GM21723 (cell line): Measurements from ENCODE around the gene BRAF.
"Not testable (repeated sequence)": the region's sequence is repeated elsewhere in the genome, so short reads cannot be mapped to it uniquely, and the experiment has no call there.

Experiments used
- ATAC-seq: cut with Tn5 transposase; IDR thresholded peaks from one replicate; pipeline ENCODE4 v1.9.1; 2021; ENCODE audit warnings: mild to moderate bottlenecking, moderate library complexity; ENCODE audit not compliant: unreplicated experiment

BRAF gene

DNA sequence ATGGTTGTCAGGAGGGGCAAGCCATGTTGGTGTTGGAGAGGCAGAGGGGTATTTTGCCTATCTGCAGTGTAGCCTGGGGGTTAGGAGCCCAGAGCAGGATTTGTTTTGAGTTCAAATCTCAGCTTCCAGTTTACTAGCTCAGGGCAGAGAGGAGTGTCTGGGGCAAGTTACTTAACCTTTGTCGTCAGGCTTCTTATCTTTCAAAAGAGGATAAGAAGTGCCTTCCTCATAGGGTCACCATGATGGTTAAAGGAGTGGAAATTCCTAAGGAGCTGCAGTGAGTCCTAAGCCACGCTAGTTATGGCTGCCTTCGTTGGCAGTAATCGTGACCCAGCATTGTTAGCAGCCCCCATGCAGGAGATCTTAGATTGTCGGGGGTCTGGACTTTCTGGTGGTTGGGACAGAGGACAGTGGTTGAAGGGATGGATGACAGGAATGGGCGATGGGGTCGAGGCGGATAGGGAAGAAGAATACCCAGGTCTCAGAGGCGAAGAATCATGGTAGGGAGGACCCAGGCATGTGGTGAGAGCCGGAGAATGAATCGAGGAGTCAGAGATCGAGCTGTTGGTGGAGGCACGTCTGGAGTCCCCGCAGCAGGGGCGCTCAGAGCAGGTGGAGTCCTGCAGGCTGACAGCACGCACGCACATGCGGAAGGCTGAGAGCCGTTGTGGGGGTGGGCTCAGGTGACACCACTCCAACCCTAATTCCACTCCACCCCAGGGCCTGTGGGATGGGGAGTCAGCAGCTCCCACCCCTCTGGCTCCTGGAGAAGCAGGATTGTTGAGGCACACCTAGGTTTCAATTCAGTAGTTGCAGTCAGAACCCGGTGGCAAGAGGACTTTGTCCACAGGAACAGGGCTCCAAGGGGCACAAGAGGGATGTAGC lies 240.4 kb downstream of the BRAF start:
- ATAC-seq, result no peak

DNA sequence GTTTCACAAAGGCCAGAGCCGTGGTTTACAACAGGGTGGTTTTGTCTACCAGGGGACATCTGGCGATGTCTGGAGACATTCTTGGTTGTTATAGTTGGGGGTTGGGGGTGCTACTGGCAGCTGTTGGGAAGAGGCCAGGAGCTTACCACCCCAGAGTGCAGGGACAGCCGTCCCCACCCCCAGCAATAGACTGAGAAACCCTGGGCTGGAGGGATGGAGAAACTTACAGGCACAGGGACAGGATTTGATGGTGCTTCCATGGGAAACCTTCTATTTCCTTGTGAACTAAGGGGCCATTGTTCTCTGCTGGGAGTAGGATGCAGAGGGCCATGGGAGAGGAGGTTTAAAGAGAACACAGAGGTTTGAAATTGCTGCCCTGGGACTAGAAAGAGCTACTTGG lies 241.1 kb downstream of the BRAF start:
- no peak for ATAC-seq

DNA sequence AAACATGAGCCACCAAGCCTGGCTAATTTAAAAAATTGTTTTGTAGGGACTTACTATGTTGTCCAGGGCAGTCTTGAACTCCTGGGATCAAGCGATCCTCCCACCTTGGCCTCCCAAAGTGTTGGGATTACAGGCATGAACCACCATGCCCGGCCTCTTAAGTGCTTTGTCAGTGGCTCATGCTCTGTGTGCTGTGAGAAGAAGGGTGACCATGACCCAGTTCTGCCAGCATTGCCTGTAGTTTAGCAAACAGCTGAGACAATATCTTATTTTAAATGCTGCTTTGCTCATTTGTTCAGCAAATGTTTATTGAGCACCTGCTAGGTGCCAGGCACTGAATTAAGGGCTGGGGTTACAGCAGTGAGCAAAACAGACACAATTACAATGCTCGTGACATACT lies 243.0 kb downstream of the BRAF start:
- ATAC-seq, result no peak

DNA sequence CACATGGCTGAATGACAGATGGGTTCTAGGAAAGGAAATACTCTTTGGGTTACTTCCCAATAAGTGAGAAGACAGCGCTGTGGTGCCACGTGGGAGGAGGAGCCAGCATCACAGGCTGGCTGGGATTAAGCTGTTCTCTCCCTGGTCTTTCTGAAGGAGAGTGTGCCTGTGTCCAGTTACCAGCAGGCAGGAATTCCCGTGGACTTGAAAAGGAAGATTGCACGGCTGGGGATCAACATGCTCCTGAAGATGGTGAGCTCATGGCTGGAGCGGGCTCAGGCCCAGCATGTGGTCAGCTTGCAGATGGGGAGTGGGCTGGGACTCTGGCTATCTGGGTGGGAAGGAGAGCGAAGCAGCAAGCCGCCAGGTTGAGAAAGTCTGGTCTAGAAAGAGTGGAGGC lies 243.8 kb downstream of the BRAF start:
- ATAC-seq, result no peak

DNA sequence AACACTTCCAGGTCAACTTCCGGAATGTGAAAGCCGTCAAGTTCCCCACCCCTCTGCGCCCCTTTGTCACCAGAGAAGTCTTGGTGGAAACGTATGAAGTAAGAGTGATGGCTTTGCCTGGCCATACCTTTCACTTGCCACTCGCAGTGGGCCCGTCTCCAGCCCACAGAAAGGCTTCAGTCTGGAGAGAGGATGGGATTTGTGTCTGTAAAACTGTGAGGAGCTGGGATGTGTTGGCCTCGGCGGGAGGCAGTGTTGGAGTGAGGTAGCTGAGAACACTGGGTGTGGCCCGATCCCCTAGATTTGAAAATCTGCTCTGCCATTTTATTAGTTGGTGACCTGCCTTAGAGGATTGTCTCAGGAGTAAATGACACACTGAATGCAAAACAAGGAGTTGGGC lies 245.5 kb downstream of the BRAF start:
- ATAC-seq, result no peak

DNA sequence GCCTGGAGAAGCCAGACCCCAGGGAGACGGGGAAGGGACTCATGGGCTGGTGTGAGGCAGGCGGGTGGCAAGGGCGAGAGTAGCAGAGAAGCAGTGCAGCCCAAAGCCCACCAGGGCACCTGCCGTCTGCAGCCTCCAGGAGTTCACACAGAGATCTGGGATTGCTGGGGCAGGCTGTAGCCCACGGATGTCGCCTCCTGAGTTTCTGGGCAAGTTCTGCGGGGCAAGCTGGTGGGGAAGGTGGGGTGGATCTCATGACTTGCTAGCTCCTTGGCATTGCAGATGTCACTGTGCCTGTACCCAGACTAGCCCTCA lies 246.0 kb downstream of the BRAF start:
- no peak for ATAC-seq

DNA sequence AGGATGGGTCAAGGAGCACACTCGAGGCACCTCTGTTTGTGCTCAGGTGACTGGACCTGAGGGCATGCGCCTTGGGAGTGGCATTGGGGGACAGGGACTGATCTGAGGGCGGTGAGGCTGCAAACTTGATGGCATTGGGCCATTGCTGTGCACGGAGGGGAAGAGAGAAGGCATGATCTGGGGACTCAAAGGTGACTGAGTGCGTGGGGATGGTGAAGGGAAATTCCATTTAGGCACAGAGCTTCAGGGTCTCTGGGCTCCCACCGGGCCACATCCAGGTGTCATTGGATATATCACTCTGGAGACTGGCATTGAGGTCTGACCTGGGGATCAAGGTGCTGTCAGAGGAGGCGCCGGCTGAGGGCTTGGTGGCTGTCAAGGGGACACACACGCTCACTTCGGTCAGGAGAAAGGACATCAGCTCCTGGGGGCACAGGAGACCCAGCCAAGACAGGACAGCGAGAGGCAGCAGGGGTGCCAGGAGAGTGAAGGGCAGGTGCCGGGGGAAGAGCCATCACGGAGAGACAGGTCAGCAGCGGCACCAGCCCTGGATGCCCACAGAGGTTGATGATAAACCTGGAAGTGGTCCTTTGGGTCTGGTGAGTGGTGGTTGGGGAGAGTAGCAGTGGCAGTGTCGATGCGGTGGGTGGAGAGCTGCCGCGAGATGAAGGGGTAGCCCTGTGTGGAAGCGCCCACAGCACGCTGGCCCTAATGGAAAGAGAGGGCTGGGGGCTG lies 246.5 kb downstream of the BRAF start:
- ATAC-seq, result no peak

DNA sequence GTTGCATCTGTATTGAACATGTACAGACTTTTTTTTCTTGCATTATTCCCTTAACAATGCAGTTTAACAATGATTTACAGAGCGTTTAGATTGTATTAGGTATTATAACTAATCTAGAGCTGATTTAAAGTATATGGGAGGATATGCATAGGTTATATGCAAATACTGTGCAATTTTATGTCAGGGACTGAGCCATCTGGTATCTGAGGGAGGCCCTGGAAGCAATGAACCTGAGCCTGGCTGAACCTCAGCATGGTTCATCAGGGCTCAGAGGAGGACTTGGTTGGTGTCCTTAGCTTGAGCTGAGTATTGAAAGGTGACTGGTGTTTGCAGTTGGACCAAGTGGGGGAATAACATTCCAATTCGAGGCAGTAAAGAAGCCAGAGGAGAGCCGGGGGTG lies 247.2 kb downstream of the BRAF start:
- ATAC-seq, result no peak

DNA sequence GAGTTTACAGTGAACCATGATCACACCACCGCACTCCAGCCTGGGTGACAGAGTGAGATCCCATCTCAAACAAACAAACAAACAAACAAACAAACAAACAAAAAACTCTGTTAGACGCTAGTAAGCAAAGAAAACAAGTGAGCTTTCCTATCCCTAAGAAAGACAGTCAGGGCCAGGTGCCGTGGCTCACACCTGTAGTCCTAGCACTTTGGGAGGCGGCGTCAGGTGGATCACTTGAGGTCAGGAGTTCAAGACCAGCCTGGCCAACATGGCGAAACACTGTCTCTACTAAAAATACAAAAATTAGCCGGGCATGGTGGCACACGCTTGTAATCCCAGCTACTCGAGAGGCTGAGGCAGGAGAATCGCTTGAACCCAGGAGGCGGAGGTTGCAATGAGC lies 247.8 kb downstream of the BRAF start:
- not testable (repeated sequence) for ATAC-seq

DNA sequence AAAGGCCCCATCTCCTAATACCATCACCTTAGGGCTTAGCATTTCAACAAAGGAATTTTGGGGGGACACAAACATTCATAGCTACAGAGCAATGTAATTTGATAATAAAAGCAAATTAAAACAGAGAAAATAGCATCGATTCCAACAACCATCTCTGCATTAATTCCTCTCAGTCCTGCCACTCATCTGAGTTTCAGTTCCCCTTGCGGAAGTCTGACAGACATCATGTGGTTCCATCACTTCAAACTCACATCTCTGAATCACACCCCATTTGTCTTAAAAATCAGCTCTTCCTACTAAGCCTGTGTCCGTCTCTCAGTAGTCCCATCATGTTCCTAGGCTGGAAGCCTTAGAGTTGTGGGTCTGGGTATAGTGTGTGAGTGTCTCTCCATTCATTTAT lies 248.4 kb downstream of the BRAF start:
- peak; percentile 44 for ATAC-seq

DNA sequence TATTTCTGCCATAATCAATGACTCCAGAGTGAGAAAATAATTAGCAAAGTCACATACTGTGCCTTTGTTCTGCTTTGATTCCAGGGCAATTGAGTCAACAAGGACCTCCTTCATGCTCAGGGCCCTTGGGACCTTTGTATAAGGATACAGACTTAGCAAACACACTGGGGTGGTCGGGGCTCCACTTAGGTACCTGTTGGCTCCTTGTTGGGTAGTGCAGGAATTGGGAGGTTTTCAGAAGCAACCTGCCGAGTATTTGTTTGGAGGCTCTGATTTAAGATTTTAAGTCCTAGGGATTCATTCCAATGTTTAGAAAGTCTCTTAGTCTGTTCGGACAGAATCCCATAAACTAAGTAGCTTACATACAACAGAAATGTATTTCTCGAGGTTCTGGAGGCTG lies 249.0 kb downstream of the BRAF start:
- no peak for ATAC-seq

DNA sequence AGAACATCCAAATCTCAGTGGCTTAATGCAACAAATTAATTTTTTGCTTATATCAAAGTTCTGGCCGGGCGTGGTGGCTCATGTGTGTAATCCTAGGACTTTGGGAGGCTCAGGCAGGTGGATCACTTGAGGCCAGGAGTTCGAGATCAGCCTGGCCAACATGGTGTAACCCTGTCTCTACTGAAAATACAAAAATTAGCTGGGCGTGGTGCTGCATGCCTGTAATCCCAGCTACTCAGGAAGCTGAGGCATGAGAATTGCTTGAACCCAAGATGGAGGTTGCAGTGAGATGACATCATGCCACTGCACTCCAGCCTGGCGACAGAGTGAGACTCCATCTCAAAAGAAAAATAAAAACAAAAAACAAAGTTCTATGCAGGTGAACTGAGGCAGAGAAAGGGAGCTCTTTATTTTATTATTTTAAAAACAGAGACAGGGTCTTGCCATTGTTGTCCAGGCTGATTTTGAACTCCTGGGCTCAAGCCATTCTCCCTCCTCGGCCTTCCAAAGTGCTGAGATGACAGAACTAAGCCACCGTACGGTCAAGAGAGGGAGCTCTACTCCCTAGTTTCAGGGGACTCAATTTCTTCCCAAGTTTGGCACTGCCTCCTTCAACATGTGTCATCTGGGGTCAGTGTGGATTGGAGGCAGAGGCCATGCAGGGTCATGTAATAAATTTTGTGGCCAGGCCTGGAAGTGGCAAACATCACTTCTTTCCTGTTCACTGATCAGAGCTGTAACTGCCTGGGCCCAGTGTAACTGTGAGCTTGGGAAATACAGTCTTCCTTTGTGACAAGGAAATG lies 249.6 kb downstream of the BRAF start:
- ATAC-seq, result no peak

DNA sequence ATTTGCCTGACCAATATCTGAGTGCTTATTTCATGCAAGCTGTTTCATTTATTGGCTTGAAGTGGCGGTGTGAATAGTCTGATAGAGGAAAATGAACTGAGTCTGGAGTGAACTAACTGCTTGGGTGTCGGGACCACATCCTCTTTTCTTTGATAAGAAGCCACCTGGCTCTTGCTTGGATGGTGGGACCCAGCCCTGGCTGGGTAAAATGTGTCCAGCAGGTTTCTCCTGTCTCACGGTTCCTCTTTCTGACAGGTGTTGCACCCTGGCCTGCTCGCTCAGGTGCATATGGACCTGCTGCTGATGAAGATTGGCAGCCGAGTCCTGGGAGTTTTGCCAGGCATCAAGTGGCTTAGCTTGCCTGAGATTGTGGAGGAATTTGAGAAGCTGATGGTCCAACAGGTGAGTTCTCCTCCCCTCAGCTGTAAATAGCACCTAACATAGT lies 250.4 kb downstream of the BRAF start:
- ATAC-seq, result no peak

DNA sequence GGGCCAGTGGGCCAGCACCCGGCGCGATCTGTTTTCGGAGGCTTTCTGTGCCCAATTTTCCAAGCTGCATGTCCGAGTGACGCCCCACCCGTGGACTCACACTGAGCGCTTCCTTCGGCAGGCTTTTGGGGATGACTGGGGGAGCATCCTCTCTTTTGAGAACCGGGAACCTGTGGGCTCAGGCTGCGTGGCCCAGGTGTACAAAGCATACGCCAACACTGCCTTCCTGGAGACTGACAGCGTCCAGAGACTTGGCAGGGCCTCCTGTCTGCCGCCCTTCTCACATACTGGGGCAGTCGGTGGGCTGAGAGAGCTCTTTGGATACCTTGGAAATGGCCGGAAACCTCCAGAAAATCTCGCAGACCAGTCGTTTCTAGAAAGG lies 251.0 kb downstream of the BRAF start:
- ATAC-seq, result no peak

DNA sequence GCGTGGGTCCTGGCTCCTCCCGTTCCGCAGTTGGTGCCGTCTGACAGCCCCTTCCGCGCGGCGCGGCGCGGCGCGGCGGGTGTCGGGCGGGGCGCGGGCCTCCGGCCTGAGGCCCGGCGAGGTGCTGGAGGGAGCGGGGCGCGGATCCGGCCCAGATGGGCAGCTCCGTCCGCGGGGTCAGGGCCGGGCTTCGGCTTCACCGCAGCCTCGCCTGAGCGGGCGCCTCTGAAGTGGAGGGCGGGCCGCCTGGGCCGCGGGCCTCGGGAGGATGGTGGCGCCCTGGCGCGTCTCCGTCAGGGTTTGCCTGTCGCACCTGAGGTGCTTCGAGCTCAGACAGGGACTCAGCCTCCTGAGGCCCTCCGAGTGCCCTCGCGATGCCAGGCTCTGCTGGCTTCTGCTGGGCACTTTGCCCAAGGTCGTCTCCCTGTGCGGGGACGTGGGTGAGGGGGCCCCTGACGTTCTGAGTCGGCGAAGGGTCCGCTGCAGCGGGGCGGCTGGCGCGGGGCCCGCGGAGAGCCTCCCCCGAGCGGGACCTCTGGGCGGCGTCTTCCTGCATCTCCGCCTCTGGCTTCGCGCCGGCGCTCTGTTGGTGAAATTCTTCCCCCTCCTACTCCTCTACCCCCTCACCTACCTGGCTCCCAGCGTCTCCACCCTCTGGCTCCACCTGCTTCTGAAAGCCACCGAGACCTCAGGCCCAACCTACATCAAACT lies 251.5 kb downstream of the BRAF start:
- ATAC-seq, result peak; percentile 53

DNA sequence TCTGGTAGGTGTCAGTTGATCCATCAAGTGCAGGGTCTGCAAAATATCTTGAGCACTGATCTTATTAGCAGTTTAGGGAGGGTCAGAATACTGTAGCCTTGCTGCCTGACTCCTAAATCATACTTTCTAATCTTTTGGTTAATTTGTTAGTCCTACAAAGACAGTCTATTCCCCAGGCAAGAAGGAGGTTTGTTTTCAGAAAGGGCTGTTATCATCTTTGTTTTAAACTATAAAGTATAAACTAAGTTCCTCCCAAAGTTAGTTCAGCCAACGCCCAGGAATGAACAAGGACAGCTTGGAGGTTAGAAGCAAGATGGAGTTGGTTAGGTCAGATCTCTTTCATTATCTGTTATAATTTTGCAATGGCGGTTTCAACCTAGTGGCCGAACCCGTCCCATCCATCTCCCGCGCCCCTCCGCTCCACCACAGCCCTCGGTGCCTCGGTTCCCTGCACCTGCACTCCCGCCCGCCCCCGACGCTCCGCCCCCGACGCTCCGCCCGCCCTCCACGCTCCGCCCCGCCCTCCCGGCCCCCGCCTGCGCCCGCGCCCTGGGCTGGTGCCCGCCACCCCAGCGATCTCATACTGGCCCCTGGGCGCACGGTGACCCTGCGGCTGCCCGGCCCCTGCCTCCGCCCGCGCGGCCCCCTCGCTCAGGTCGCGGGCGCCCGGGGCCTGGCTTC lies 252.2 kb downstream of the BRAF start, which contains the start of gene ADCK2:
Gene ADCK2 (plus strand): TSS at position 564 of the 681 bp plus-strand sequence. CDS start 386 bp downstream, outside the sequence.
- peak; percentile 52 for ATAC-seq

DNA sequence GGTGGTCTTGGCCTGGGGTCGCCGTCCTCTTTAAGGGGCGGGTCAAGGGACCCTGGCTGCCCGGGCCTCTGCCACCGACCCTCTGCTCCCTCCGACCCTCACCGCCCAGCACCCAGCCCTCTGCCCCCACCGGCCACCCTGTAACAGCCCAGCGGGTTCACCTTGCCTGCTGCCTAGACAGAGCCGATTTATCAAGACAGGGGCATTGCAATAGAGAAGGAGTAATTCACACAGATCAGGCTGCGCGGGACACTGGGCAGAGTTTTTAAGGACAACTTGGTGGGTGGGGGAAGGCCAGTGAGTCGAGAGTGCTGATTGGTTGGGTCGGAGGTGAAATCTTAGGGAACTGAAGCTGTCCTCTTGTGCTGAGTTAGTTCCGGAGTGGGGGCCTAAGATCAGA lies 252.8 kb downstream of the BRAF start:
- ATAC-seq, result no peak

DNA sequence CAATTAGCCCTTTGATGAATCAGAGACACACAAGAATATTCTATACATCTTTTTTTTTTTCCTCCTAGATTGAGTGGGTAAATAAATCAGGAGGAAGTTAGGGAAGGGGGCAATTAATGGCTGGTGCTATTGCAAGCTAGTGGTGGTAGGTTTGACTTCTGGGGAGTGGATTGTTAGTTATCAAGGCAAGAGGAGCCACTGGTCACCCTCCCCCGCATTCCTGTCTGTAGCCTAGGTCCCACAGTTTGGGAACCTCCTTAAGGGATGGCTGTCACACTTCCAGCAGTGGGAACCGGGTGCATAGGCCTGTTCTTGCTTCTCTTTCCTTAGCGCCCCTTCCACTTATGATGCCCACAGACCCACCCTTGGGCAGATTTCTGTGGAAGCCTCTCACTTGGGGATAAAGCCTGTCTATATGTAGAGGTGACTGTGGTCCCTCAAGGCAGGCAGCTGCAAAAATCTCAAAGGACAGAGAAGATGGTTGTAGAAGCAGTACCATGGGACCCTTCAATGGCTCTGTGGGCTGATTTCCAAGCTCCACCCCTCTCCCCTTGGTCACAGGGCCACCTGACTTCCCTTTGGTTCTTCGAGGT lies 254.3 kb downstream of the BRAF start:
- no peak for ATAC-seq

DNA sequence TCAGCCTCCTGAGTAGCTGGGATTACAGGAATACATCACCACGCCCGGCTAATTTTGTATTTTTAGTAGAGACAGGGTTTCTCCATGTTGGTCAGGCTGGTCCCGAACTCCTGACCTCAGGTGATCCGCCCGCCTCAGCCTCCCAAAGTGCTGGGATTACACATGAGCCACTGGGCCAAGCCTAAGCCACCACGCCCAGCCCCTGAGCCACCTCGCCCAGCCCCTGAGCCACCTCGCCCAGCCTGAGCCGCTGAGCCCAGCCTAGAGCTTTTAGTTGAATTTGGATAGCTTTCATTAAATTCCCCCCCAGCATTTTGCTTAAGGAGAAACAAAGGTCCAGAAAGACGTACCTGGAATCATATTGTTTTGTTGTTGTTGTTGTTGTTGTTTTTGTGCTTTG lies 254.9 kb downstream of the BRAF start:
- ATAC-seq, result not testable (repeated sequence)

DNA sequence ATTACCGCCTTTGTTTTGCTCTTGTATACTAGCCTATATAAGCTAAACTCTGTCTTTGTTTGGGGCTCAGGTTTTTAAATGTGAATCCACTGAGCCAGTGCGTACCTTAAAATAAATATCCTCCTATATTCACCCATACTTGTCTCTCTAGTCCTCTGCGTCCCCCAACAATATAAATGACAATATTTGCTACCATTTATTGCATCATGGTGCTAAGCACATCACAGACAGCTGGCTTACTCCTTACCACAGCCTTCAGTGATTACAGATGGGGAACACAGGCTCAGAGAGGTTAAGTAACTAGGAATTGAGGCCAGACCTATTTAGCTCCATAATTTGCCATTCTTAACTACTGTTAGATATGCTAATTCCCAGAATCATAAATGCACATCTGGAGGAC lies 255.4 kb downstream of the BRAF start:
- no peak for ATAC-seq
